HG03135 (cell line): ENCODE results near the gene MAEA.
"Not testable (repeated sequence)": the region's sequence is repeated elsewhere in the genome, so short reads cannot be mapped to it uniquely, and the experiment has no call there.

Experiments used
- ATAC-seq: cut with Tn5 transposase; IDR thresholded peaks from one replicate; pipeline ENCODE4 v1.9.1; 2021; ENCODE audit warnings: mild to moderate bottlenecking, moderate library complexity; ENCODE audit not compliant: unreplicated experiment

Gene MAEA

DNA sequence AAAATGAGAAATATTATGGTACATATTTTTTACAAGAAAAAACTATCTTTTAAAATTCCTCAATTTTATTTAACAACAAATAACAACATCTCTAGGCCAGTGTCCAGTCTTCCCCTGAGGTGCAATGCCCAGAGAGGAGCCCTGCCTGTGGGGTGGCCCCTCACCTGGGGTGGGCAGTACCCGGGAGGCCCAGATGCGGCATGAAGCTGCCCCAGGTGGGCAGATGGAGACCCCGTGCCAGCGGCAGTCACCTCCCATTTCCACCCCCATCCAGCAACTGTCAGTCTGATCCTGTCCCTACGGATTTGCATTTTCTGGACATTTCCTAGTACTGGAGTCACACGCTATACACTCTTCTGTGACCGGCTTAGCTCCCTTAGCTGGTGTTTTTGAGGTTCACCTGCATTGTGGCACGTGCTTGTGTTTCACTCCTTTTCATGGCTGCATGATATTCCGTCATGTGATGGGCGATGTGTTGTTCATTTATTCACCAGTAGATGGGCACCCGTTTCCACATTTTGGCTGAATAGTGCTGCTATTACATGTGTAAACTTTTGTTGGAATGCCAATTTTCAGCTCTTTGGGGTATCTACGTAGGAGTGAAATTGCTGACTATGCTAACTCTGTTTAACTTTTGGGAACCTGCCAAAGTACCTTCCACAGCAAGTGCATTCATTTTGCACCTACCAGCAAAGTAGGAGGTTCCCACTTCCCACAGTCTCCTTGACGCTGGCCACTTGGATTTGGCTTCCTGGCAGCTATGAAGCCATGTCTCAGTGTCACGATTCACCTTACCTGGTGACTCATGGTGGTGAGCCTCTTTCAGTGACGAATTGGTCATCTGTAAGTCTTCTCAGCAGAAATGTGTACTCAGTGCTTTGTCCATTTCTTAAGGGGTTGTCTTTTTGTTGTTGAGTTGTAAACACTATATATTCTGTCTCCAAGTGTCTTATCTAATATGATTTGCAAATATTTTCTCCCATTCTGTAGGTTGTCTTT lies 11.7 kb upstream of the MAEA start:
- ATAC-seq: no peak

DNA sequence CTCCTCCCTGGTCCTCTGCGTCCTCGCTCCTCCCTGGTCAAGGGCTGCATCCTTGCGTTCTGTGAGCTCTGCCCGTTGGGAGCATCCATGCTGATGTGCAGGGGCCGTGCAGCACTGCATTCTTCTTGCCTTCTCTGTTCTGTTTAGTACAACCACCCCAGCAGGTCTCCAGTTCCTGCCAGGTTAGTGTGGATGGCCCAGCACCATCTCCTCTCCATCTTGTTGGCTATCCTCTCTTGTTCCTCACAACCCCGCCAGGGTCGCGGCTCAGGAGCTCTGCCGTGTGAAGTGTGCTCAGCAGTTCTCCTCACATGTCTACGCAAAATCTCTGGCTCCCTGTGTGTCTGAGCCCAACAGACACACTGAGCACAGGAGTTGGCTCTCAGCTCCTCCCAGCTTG lies 10.4 kb upstream of the MAEA start:
- no peak for ATAC-seq

- ATAC-seq: no peak
Measured at GRCh38 chr4:1283711-1284110, 6.0 kb upstream of the MAEA start.

GRCh38 chr4:1285151-1285789 lies 4.4 kb upstream of the MAEA start:
- no peak for ATAC-seq

DNA sequence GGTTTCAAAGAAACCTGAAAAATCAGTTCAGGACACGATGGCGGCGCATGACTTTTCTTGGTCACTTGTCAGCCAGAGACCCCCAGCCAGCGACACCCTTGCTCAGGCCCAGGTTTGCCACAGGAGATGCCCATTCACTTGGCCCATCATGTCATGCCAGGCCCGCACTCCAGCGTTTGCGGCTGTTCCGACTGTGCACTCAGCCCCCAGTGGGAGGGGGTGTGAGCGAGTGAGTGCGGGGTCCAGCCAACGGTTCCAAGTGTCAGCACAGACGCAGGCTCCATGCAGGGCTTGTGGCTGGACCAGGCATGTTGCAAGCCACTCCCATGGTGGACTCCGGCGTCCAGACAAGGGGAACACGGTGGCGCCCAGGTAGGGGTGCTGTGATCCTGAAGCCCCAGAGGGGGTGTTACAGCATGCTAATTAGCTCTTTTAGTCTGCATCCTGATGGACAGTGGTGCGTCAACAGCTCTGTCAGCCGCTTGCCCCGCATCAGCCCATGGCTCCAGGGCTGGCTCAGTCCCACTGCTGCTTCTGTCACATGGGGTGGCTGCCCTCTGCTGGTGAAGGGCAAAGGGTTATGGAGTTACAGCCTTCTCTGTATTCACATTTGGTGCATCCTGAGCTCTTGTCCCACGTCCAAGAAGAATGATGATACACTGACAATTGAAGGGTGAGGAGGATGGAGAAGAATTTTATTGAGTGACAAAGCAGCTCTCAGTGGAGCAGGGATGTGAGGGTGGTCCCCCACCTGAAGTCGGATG lies 3.7 kb upstream of the MAEA start:
- no peak for ATAC-seq

DNA sequence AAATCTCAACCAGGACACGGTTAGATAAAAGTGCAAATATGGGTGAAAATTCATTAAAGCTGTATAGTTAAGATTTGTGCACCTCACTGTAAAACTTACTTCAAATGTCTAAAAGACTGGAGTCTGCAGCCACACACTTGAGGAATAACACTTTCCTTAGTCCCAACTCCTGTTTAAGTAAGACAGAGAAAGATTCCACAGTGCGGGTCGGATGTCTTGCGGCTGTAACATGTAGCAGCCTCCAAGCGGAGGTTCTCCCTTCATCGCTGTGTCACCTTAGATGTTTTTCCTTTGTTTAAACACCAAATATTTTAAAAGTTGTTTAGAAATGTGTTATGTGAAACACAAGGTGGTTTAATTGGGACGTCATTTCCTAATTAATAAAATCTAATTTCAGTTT lies 905 bp upstream of the MAEA start:
- ATAC-seq: no peak

GRCh38 chr4:1290165-1290977 lies 680 bp downstream of the MAEA start:
- peak; percentile 16 for ATAC-seq

GRCh38 chr4:1291091-1291490 lies 1.4 kb downstream of the MAEA start:
- ATAC-seq: no peak

DNA sequence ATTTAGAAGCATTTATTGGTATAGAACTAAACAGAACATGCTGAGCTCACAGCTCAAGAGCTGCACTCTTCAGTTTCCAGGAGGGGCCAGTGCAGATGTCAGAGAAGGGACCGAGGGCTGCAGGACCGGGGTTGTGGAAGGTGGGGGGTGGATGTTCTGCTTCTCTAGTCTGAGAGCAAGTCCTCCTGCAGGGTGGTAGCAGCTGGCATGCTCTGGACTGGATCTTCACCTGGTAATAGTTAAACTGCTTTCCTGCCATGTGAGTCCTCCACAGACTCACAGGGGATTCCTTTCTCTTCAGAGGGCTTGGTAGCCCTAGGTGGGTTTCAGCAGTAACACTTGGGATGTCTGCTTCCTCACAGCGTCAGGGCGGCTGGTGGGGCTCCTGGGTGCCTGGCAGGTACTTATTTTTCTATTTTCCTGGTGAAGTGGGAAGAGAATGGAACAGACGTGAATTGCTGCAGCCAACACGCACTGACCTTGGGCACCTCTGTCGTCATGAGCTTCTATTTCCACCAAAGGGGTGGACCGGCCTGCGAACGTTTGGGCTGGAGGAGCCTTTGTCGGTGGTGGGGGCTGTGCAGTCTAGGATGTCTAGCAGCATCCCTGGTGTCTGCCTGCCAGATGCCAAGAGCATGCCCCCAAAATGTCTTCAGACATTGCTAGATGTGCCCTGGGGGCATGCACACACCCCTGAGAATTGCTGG lies 2.5 kb downstream of the MAEA start:
- no peak for ATAC-seq

DNA sequence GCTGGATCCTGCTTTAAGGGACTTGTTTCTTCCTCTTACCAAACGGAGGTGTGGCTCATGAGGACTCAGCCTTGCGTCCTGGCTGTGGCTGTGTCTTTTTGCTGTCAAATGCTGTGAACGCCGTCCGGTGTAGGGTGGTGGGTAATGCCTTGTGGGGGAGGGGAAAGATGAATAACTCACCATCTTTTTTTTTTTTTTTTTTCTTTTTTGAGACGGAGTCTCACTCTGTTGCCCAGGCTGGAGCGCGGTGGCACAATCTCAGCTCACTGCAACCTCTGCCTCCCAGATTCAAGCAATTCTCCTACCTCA lies 3.0 kb downstream of the MAEA start:
- ATAC-seq: not testable (repeated sequence)

DNA sequence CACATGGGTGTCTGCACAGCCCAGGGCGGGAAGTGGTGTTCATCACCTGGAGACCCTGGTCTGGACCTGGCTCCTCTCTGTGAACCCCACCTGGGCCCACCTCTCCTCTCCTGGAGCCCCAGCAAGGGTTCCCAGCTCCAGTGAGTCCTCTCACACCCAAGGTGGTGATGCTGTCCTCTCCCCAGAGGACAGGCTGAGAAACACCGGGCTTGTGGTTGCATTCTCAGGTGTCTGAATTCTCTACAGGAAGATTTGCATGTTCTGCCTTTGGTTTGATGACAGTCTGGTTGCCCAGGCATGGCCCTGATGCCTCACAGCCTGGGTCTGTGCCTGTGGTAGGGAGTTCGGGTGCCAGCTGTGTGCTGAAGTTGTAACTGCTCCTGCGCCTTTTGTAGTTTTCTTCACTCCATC lies 3.8 kb downstream of the MAEA start:
- no peak for ATAC-seq

DNA sequence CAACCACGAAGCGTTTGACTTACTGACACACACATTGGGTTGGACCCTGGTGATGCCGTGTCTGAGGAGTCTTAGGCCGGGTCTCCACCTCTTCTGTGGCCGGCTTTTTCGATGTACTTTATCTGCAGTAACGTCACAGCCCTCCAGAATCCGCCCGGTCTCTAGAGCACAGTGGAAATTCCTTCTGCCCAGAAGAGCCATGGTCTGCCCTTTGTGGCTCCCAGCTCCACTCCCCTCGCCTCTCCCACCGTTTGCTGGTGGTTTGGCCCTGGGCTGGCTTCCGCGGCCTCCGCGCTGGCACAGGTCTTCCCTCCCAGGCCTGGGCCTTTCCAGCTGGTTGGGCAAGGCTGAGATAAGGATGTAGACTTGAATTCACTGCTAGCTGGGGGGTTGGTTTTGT lies 4.3 kb downstream of the MAEA start:
- no peak for ATAC-seq

- ATAC-seq: no peak
Measured at GRCh38 chr4:1294424-1294823, 4.7 kb downstream of the MAEA start.

DNA sequence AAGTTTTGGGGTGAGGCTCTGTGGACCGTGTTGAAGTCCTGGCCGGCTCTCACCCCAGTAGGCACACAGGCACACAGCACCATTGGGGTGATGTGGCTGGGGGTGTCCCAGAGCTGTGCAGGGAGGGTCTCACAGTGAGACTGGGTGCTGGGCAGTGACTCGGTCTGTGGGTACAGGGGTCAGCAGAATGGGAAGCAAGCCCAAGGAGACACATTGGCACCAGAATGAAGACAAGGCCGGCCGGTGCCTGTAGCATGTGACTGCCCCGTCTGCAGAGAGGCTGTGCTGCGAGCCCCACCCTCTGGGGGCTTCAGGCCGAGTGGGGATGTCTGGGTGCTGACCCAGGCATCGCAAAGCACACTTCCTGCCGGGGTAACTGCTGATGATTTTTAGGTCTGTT lies 5.2 kb downstream of the MAEA start:
- ATAC-seq: no peak

- no peak for ATAC-seq
Measured at GRCh38 chr4:1295405-1296055, 5.8 kb downstream of the MAEA start.

DNA sequence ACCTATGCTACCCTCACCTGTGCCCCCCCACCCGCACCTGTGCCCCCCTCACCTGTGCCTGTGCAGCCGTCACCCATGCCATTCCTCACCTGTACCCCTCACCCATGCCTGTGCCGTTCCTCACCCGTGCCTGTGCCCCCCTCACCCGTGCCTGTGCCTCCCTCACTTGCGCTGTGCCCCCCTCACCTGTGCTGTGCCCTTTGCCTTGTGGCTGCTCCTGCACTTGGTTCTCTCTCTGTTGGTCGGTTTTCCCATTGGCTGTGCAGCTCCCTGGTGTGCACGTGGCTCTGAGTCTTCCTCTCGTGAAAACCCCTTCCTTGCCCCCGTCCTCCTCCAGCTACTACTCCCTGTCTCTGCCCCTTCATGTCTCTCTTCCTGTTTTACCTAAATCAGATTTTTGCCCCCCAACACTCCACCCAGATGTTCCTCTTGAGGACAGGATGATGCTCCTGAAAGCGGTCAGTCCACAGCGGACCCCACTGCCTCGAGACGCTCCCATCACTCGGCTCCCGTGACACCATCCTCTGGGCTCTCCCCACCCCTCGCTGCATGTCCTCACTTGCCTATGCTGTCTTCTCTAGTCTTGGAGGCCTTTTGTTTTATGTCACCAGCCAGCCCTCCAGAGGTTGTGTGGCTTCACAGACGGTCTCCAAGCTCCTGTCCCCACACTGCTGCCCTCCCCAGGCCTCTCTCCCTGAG lies 6.8 kb downstream of the MAEA start:
- ATAC-seq: no peak

- no peak for ATAC-seq
Measured at GRCh38 chr4:1297023-1297395, 7.3 kb downstream of the MAEA start.

GRCh38 chr4:1297456-1298325 lies 8.0 kb downstream of the MAEA start:
- no peak for ATAC-seq
